GM12874 (cell line): ENCODE data around the gene DENND5A.

Experiments used
- TF ChIP-seq, protein P1 (sequence below): IDR thresholded peaks from 2 replicates; pipeline ENCODE4 v1.5.1; 2011; ENCODE audit warnings: low read depth, mild to moderate bottlenecking, control low read depth, low read length, moderate library complexity; ENCODE audit not compliant: insufficient read depth

The DENND5A gene

DNA sequence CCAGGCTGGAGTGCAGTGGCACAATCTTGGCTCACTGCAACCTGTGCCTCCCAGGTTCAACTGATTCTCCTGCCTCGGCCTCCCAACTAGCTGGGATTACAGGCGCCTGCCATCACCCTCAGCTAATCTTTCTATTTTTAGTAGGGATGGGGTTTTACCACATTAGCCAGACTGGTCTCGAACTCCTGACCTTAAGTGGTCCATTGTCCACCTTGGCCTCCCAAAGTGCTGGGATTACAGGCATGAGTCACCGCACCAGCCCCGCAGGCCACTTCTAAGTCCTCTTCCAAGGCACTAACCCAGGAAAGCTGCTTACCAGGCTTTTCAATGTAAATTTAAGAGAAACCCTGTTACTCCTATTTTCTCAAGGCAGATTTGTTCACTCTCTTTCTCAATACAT lies 50.4 kb downstream of the DENND5A start:
- TF ChIP-seq, protein P1, sequence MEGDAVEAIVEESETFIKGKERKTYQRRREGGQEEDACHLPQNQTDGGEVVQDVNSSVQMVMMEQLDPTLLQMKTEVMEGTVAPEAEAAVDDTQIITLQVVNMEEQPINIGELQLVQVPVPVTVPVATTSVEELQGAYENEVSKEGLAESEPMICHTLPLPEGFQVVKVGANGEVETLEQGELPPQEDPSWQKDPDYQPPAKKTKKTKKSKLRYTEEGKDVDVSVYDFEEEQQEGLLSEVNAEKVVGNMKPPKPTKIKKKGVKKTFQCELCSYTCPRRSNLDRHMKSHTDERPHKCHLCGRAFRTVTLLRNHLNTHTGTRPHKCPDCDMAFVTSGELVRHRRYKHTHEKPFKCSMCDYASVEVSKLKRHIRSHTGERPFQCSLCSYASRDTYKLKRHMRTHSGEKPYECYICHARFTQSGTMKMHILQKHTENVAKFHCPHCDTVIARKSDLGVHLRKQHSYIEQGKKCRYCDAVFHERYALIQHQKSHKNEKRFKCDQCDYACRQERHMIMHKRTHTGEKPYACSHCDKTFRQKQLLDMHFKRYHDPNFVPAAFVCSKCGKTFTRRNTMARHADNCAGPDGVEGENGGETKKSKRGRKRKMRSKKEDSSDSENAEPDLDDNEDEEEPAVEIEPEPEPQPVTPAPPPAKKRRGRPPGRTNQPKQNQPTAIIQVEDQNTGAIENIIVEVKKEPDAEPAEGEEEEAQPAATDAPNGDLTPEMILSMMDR, result no peak

DNA sequence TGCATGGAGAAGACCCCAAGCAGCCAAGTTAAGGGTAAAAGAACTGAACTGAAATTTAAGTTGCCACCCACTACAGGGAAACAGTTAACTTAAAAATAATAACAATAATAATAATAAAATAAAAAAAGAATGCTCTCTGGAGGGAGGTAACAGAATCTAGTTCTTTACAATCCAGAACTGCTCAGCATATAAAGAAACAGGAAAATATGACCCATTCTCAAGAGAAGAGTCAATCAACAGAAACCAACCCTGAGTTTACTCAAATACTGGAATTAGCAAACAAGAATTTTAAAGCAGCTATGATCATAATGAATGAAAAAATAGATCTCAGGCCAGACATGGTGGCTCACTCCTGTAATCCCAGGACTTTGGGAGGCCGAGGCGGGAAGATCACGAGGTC lies 53.8 kb downstream of the DENND5A start:
- TF ChIP-seq, protein P1, result no peak

DNA sequence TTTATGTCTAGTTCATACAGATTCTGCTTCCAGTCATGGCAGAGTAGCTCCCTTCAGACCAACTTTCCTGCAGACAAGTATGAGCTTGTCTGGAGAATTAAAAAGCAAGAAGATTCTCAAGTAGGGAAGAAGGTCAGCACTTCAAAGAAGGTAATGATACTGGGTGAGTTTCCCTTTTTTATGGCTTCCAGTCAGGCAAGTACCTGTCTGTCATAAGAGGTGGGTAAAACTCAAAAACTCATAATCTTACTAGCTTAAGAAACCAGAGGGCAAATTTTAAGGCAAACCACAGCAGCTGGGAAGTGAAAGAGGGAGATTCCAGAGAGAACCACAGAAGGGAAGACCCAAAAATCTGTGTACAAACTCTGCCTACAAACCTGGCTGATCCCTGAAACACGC lies 54.2 kb downstream of the DENND5A start:
- TF ChIP-seq, protein P1, result no peak

DNA sequence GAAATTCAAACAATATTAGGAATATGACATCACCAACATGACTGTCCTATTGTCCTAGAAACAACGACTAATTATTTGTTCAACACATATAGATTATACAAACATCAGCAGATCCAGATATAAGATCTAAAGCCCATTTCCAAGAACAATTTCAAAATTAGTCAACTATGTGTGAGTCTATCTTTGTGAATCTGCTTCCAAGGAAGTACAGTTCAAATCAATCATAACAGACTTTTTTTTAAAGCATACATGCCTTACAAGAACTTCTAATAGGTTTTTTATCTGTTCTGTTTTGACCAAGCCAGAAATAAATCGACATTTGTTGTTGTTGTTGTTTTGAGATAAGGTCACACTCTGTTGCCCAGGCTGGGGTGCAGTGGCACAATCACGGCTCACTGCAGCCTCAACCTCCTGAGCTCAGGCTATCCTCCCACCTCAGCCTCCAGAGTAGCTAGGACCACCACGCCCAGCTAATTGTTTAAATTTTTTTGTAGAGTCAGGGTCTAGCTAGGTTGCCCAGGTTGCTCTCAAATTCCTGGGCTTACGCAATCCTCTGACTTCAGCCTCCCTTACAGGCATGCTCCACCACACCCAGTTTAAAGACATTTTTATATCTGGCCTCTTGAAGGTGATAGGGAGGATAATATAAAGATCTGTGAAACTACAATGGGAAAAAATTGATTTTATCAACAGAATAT lies 54.8 kb downstream of the DENND5A start:
- TF ChIP-seq, protein P1, result no peak

GRCh38 chr11:9208726-9209501 lies 56.2 kb downstream of the DENND5A start:
- TF ChIP-seq, protein P1, result no peak

- TF ChIP-seq, protein P1, result no peak
Measured at GRCh38 chr11:9207229-9207628, 57.9 kb downstream of the DENND5A start.

- TF ChIP-seq, protein P1, result no peak
Measured at GRCh38 chr11:9206496-9206895, 58.7 kb downstream of the DENND5A start.
